ENCODE data around the gene CDK5R1. TPM values are rescaled to one million over a fixed set of nuclear protein-coding genes. Genes with fewer than 3 reads are reported as not detected.
"Not testable (repeated sequence)": the region's sequence is repeated elsewhere in the genome, so short reads cannot be mapped to it uniquely, and the experiment has no call there.

The CDK5R1 gene
- total RNA-seq, 4 donors from 2014 or later, result 1.3 to 41.2 (median 2.4) TPM

- no peaks in the 10 kb centered on the region for H3K27me3 ChIP-seq
- WGBS, 2 donors (ENCODE audit: low coverage in 1 of 2), result 89 to 92% methylated on average over 2 of the region's 2 CpGs
- no peak overlapping the region for H3K27ac ChIP-seq
- intact Hi-C loops (cut with DNase I; ENCODE audit: low total_unique reads), result no loop called here
- peaks cover 0 to 22% (median 7%) of the 10 kb centered on the region in 4 donors for H3K36me3 ChIP-seq
- H3K4me3 ChIP-seq, result no peak overlapping the region
- peaks cover 8 to 36% (median 21%) of the 10 kb centered on the region in 4 donors for H3K4me1 ChIP-seq
- in situ Hi-C loops (cut with MboI; ENCODE audit: low pct_ligation_motif_present in 1 of 4, low pct_unique_long_range_greater_than_20kb in 1 of 4, low sequenced_read_pairs in 3 of 4), result no loop called here
- no peaks in the 10 kb centered on the region for H3K9me3 ChIP-seq
- DNase-seq, result no peak
- no peak for TF ChIP-seq CTCF (IDR thresholded peaks at IDR 0.05)
- TF ChIP-seq POLR2A (IDR thresholded peaks at IDR 0.05), result no peak
- TF ChIP-seq EP300 (IDR thresholded peaks at IDR 0.05; ENCODE audit: low read depth), result no peak
- TF ChIP-seq POLR2AphosphoS5 (IDR thresholded peaks at IDR 0.05), result no peak
Observed at GRCh38 chr17:32446949-32447348, 39.8 kb upstream of the CDK5R1 start.

GRCh38 chr17:32449963-32450362 is 36.8 kb upstream of the CDK5R1 start:
- TF ChIP-seq EP300 (IDR thresholded peaks at IDR 0.05; ENCODE audit: low read depth) (no peak), POLR2A (IDR thresholded peaks at IDR 0.05) (no peak), POLR2AphosphoS5 (IDR thresholded peaks at IDR 0.05) (no peak), CTCF (IDR thresholded peaks at IDR 0.05) (no peak)
- intact Hi-C loops (cut with DNase I; ENCODE audit: low total_unique reads), result no loop called here
- H3K4me3 ChIP-seq, result no peak overlapping the region
- 96 to 100% methylated on average over 1 to 5 of the region's 5 CpGs for WGBS, 2 donors (ENCODE audit: low coverage in 1 of 2)
- peak overlapping the region in 2 of 4 donors; percentile 30 to 32 for H3K27ac ChIP-seq
- H3K27me3 ChIP-seq, result no peaks in the 10 kb centered on the region
- in situ Hi-C loops (cut with MboI; ENCODE audit: low pct_ligation_motif_present in 1 of 4, low pct_unique_long_range_greater_than_20kb in 1 of 4, low sequenced_read_pairs in 3 of 4), result loop anchor here in 2 of 4 donors (25.0 kb wide), 1 partner anchor 312 kb away; no protein-coding TSS in a partner anchor
- no peak for DNase-seq
- H3K36me3 ChIP-seq, result peaks cover 0 to 45% (median 16%) of the 10 kb centered on the region in 4 donors
- H3K4me1 ChIP-seq, result peaks cover 8 to 30% (median 19%) of the 10 kb centered on the region in 4 donors
- no peaks in the 10 kb centered on the region for H3K9me3 ChIP-seq

GRCh38 chr17:32450379-32450778 is 36.4 kb upstream of the CDK5R1 start:
- peak; percentile 51 for DNase-seq
- H3K4me3 ChIP-seq; intact Hi-C loops (cut with DNase I; ENCODE audit: low total_unique reads); H3K9me3 ChIP-seq; H3K27me3 ChIP-seq: not testable (repeated sequence)
- Histone ChIP-seq H3K27ac (peak overlapping the region in 3 of 4 donors; percentile 30 to 38 (median 32)), H3K36me3 (peaks cover 0 to 49% (median 18%) of the 10 kb centered on the region in 4 donors), H3K4me1 (peaks cover 8 to 29% (median 17%) of the 10 kb centered on the region in 4 donors)
- in situ Hi-C loops (cut with MboI; ENCODE audit: low pct_ligation_motif_present in 1 of 4, low pct_unique_long_range_greater_than_20kb in 1 of 4, low sequenced_read_pairs in 3 of 4), result loop anchor here in 2 of 4 donors (25.0 kb wide), 1 partner anchor 312 kb away; no protein-coding TSS in a partner anchor
- 71 to 100% methylated on average over 2 to 6 of the region's 6 CpGs for WGBS, 2 donors (ENCODE audit: low coverage in 1 of 2)

GRCh38 chr17:32451879-32452278 is 34.9 kb upstream of the CDK5R1 start:
- DNase-seq, result no peak
- peaks cover 0 to 14% (median 6%) of the 10 kb centered on the region in 4 donors for H3K4me1 ChIP-seq
- H3K27me3 ChIP-seq, result no peaks in the 10 kb centered on the region
- in situ Hi-C loops (cut with MboI; ENCODE audit: low pct_ligation_motif_present in 1 of 4, low pct_unique_long_range_greater_than_20kb in 1 of 4, low sequenced_read_pairs in 3 of 4) (loop anchor here in 2 of 4 donors (25.0 kb wide), 1 partner anchor 310 kb away; no protein-coding TSS in a partner anchor), intact Hi-C loops (cut with DNase I; ENCODE audit: low total_unique reads) (no loop called here)
- 77% methylated on average over 2 of the region's 2 CpGs; no CpG with 5 or more reads in 1 of the 2 donors for WGBS, 2 donors (ENCODE audit: low coverage in 1 of 2)
- peaks cover 0 to 64% (median 19%) of the 10 kb centered on the region in 4 donors for H3K36me3 ChIP-seq
- no peaks in the 10 kb centered on the region for H3K9me3 ChIP-seq
- no peak overlapping the region for H3K27ac ChIP-seq
- H3K4me3 ChIP-seq, result no peak overlapping the region
- TF ChIP-seq CTCF (IDR thresholded peaks at IDR 0.05) (no peak), POLR2A (IDR thresholded peaks at IDR 0.05) (no peak), POLR2AphosphoS5 (IDR thresholded peaks at IDR 0.05) (no peak), EP300 (IDR thresholded peaks at IDR 0.05; ENCODE audit: low read depth) (no peak)

All from transverse colon (tissue), 4 donors.